Gastroesophageal sphincter (tissue), 4 donors: ENCODE measurements around the gene AGBL4. TPM values are rescaled to one million over a fixed set of nuclear protein-coding genes. Genes with fewer than 3 reads are reported as not detected.

Source experiments
- ATAC-seq: fragments of 150-250 bp; one replicate; pipeline ENCODE4 v1.9.1; 2016; ENCODE audit warnings: mild to moderate bottlenecking, moderate library complexity
- H3K27ac ChIP-seq, 4 donors: fragments of 200-600 bp; sonication (generic) in 3 of 4; 1 replicate in 3 of 4; 2 replicates in 1 of 4; pipeline ENCODE4 v1.5.1; 2016 to 2019
- H3K27me3 ChIP-seq: fragments of 200-600 bp; sonication (generic); one replicate; pipeline ENCODE4 v1.5.1; 2019
- H3K36me3 ChIP-seq, 2 donors: fragments of 200-600 bp; sonication (generic); one replicate each; pipeline ENCODE4 v1.5.1; 2019; ENCODE audit warnings: control low read depth in 1 of 2
- H3K4me1 ChIP-seq, 3 donors: fragments of 200-600 bp; sonication (generic); 1 replicate in 2 of 3; 2 replicates in 1 of 3; pipeline ENCODE4 v1.5.1; 2016 to 2019; ENCODE audit warnings: control low read depth in 2 of 3
- H3K4me3 ChIP-seq, 2 donors: fragments of 200-600 bp; sonication (generic); one replicate each; pipeline ENCODE4 v1.5.1; 2019; ENCODE audit warnings: mild to moderate bottlenecking in 1 of 2, moderate library complexity in 1 of 2
- H3K9me3 ChIP-seq, 3 donors: fragments of 200-600 bp; sonication (generic); one replicate each; pipeline ENCODE4 v1.5.1; 2017 to 2019; ENCODE audit warnings: control low read depth in 2 of 3
- CTCF ChIP-seq, 4 experiments: fragments of 200-600 bp in 2 of 4; fragments of 450-650 bp in 2 of 4; sonication (generic) in 1 of 4; IDR thresholded peaks; one replicate each; pipeline ENCODE4 v1.5.1; 2017 to 2019; ENCODE audit warnings: antibody characterized with exemption in 4 of 4, mild to moderate bottlenecking in 2 of 4, moderate library complexity in 2 of 4
- EP300 ChIP-seq: sonication (generic); formaldehyde crosslinking; IDR thresholded peaks from one replicate; pipeline ENCODE4 v1.6.1; 2017; ENCODE audit warnings: antibody characterized with exemption, mild to moderate bottlenecking
- POLR2A ChIP-seq, 2 donors: fragments of 450-650 bp; IDR thresholded peaks; one replicate each; pipeline ENCODE4 v1.6.1; 2017; ENCODE audit warnings: antibody characterized with exemption in 2 of 2, mild to moderate bottlenecking in 2 of 2, moderate library complexity in 1 of 2
- POLR2AphosphoS5 ChIP-seq: sonication (generic); formaldehyde crosslinking; IDR thresholded peaks from one replicate; pipeline ENCODE4 v1.6.1; 2017; ENCODE audit warnings: antibody characterized with exemption
- WGBS, 2 donors: methylation state at CpG; one replicate each; pipeline ENCODE4 v1.1.5; 2018; ENCODE audit warnings: low coverage in 1 of 2; 5-methylcytosine and 5-hydroxymethylcytosine counted together
- total RNA-seq, 4 donors: library from RNA; depleted of rRNA; stranded (reverse); fragments of >200 nt; gene quantifications; one replicate each; pipeline ENCODE4 v1.1.0, GENCODE V29; 2016

Gene AGBL4
- total RNA-seq, 4 donors from 2014 or later: 1.6 TPM; not detected in 3

GRCh38 chr1:48691429-48692001, 1332.2 kb downstream of the AGBL4 start:
- Histone ChIP-seq H3K9me3 (no peaks in the 10 kb centered on the region), H3K36me3 (no peaks in the 10 kb centered on the region), H3K27ac (no peak overlapping the region), H3K4me1 (no peaks in the 10 kb centered on the region), H3K4me3 (no peak overlapping the region), H3K27me3 (peaks cover 5% of the 10 kb centered on the region)
- 85 to 90% methylated on average over 5 of the region's 5 CpGs for WGBS, 2 donors
- ATAC-seq: no peak
- TF ChIP-seq CTCF (IDR thresholded peaks at IDR 0.05) (no peak), EP300 (no peak), POLR2AphosphoS5 (no peak), POLR2A (IDR thresholded peaks at IDR 0.05) (no peak)

GRCh38 chr1:48688102-48688760, 1335.5 kb downstream of the AGBL4 start:
- no peak for ATAC-seq
- 54 to 76% methylated on average over 3 of the region's 3 CpGs for whole genome bisulfite sequencing, 2 donors
- no peak overlapping the region for H3K27ac ChIP-seq
- no peak overlapping the region for H3K4me3 ChIP-seq
- peaks cover 4% of the 10 kb centered on the region for H3K27me3 ChIP-seq
- no peaks in the 10 kb centered on the region for H3K9me3 ChIP-seq
- no peak for TF ChIP-seq POLR2A (IDR thresholded peaks at IDR 0.05)
- TF ChIP-seq POLR2AphosphoS5: no peak
- TF ChIP-seq EP300: no peak
- peaks cover 0 to 8% (median 0%) of the 10 kb centered on the region in 3 donors for H3K4me1 ChIP-seq
- no peaks in the 10 kb centered on the region for H3K36me3 ChIP-seq

GRCh38 chr1:48687282-48688045, 1336.3 kb downstream of the AGBL4 start:
- WGBS, 2 donors: 52 to 77% methylated on average over 3 to 9 of the region's 13 CpGs
- ATAC-seq: no peak
- TF ChIP-seq POLR2A (IDR thresholded peaks at IDR 0.05) (no peak), EP300 (no peak), CTCF (IDR thresholded peaks at IDR 0.05) (no peak), POLR2AphosphoS5 (no peak)

GRCh38 chr1:48686159-48686558, 1337.6 kb downstream of the AGBL4 start:
- ATAC-seq: no peak

More at GRCh38 chr1:48687282-48688045, 1336.3 kb downstream of the AGBL4 start:
- Histone ChIP-seq H3K36me3 (no peaks in the 10 kb centered on the region), H3K4me3 (no peak overlapping the region), H3K27ac (no peak overlapping the region), H3K4me1 (peaks cover 0 to 8% (median 0%) of the 10 kb centered on the region in 3 donors), H3K9me3 (no peaks in the 10 kb centered on the region), H3K27me3 (no peaks in the 10 kb centered on the region)

More at GRCh38 chr1:48686159-48686558, 1337.6 kb downstream of the AGBL4 start:
- no peak overlapping the region for H3K27ac ChIP-seq
- H3K4me1 ChIP-seq: peaks cover 0 to 8% (median 0%) of the 10 kb centered on the region in 3 donors
- H3K27me3 ChIP-seq: no peaks in the 10 kb centered on the region
- no peak for TF ChIP-seq EP300
- TF ChIP-seq CTCF (IDR thresholded peaks at IDR 0.05): no peak
- TF ChIP-seq POLR2A (IDR thresholded peaks at IDR 0.05): no peak
- TF ChIP-seq POLR2AphosphoS5: no peak
- 72 to 92% methylated on average over 2 to 5 of the region's 5 CpGs for WGBS, 2 donors
- no peaks in the 10 kb centered on the region for H3K9me3 ChIP-seq
- no peak overlapping the region for H3K4me3 ChIP-seq
- no peaks in the 10 kb centered on the region for H3K36me3 ChIP-seq
